COLO829 (cell line): ENCODE measurements around the gene ZNF311.

ENCODE experiments used
- DNase-seq: peaks from one replicate; pipeline ENCODE4 v3.0.0; 2012; ENCODE audit warnings: low spot score

ZNF311 gene

DNA sequence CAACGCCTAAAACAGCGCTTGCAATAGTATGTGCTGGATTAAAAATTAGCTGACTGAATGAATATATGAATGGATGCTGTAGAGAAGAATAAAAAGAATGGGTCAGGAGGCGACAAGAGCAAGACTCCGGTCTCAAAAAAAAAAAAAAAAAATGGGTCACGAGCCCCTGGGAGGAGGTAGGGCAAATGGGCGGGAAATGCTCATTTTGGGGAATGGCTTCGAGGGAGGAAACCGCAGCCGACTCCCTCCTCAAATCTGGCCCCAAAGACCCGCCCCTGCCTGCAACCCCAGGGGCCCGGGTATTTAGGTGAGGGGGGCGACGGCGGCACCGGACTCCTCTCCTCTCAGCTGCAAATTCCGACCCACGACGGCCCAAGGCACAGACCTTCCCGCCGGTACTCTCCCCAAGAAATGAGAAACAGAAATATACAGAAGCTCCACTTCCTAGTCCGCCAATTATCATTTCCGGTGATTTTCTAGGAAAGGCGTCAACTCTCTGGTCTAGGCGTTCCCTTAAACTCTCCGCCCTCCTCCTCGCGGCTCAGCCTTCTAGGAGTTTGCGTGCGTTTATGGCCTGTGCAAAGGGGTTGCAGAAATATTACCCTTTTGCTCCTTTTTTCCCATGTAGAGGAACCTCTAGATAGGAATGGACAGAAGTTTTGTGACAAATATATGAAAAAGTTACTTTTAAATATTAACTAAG, at the start of gene ZNF311:
ZNF311 (minus strand) TSS at position 133 of the 703 bp plus-strand sequence. CDS start 1,361 bp downstream, outside the sequence.
- peak; percentile 96 for DNase-seq

GRCh38 chr6:29051680-29052079, 46.6 kb upstream of the ZNF311 start:
- no peak for DNase-seq

- DNase-seq = no peak
Measured at GRCh38 chr6:29045075-29045474, 40.0 kb upstream of the ZNF311 start, which contains the start of gene OR2W1. OR2W1 (minus strand) TSS chr6:29045175; CDS start chr6:29045175, 0 bp downstream.

- no peak for DNase-seq
Measured at GRCh38 chr6:29035951-29036350, 30.8 kb upstream of the ZNF311 start.

GRCh38 chr6:29028821-29029220, 23.7 kb upstream of the ZNF311 start:
- DNase-seq = no peak

- no peak for DNase-seq
Measured at GRCh38 chr6:29025927-29026585, 20.9 kb upstream of the ZNF311 start.

DNA sequence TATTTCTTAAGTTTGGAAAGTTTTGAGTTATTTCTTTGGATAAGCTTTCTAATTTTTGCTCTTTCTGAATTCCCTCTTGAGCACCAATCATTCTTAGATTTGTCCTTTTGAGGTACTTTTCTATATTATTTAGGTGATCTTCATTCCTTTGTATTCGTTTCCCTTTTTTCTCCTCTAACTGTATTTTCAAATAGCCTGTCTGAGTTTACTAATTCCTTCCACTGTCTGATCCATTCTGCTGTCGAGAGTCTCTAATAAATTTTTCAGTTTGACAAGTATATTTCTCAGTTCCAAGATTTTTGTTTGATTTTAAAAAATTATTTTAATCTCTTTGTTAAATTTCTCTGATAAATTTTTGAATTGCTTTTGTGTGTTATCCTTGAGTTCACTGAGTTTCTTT, 16.3 kb upstream of the ZNF311 start:
- DNase-seq = no peak

DNA sequence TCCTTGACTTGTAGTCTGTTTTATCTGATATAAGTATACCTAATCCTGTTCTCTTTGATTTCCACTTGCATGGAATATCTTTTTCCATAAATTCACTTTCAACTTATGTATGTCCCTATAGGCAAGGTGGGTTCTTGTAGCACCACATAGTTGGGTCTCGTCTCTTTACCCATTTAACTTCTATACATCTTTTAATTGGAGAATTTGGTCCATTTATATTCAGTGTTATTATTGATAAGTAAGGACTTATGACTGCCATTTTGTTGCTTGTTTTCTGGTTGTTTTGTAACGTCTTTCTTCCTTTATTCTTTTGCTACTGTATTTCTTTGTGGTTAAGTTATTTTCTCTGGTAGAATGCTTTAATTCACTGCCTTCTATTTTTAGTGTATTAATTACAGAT, 14.5 kb upstream of the ZNF311 start:
- DNase-seq = no peak

GRCh38 chr6:29017428-29017802, 12.3 kb upstream of the ZNF311 start:
- DNase-seq = no peak

GRCh38 chr6:29016559-29017427, 11.7 kb upstream of the ZNF311 start:
- peak; percentile 71 for DNase-seq

GRCh38 chr6:29014729-29015608, 9.9 kb upstream of the ZNF311 start:
- peak; percentile 22 for DNase-seq

GRCh38 chr6:29011276-29011734, 6.2 kb upstream of the ZNF311 start:
- peak; percentile 68 for DNase-seq

DNA sequence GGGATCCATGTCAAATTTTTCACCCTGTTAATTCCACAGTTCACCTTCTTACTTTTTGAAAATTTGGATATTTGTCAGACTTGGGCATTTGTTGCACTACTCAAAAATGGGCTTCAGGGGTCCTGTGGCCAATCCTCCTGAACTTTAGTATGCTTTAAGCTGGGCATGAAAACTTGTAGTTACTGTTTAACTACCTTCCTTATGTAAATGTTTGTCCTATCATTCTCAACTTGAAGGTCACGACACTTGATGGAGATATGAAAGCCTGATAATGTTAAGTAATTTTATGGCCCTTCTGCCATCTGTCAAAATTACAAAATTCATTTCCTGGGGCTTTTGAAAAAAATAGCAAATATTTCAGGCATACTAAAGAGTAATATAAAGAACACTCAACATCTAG, 4.2 kb upstream of the ZNF311 start:
- no peak for DNase-seq

DNA sequence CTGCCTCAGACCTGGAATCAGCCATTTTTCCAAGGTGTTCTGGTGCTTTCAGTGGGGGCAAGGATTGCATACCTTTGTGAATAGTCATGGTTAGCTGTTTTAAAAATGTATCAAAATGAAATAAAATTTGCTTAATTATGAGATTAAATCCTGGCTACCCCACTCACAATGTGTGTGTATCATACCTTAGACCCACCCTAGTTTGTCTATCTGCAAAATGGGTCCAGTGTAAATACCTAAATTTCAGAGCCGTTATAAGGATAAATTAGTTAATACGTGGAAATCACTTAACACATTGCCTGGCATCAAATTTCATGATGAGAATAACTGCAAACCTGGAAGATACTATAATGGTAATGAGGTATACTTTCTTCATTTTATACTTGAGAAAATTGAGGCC, 3.0 kb upstream of the ZNF311 start:
- no peak for DNase-seq

DNA sequence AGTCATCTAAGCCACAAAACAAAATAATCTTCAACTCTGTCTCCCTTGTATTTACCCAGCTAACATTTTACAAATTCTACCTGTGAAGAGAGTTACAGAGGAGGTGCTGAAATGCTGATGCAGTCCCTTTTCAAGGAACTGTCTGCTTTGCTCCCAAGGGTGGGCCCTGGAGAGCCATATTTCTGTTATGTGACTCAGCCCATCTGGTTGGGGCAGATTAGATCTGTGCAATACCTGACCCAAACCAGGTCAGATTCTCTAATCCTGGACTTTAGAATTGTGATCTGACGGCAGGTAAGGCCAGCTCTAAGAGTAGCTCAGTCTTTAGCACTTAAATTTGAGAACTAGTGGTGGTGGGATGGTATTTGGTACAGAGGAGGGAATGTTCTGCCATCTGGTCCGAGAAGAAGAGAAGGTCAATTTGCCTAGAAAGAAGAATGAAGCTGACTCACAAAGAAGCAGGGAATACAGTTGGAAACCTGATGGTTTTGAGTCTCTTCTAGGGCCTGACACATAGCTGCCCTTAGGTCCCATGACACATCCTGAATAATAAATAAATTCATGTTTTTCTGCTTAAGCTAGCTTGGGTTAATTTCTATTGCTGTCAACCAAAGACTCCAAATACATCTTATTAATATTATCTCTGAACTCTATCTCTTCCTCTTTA, 8.1 kb downstream of the ZNF311 start:
- DNase-seq = no peak

GRCh38 chr6:28995093-28995650, 9.9 kb downstream of the ZNF311 start:
- no peak for DNase-seq

GRCh38 chr6:28988536-28989311, 16.4 kb downstream of the ZNF311 start:
- DNase-seq = no peak

DNA sequence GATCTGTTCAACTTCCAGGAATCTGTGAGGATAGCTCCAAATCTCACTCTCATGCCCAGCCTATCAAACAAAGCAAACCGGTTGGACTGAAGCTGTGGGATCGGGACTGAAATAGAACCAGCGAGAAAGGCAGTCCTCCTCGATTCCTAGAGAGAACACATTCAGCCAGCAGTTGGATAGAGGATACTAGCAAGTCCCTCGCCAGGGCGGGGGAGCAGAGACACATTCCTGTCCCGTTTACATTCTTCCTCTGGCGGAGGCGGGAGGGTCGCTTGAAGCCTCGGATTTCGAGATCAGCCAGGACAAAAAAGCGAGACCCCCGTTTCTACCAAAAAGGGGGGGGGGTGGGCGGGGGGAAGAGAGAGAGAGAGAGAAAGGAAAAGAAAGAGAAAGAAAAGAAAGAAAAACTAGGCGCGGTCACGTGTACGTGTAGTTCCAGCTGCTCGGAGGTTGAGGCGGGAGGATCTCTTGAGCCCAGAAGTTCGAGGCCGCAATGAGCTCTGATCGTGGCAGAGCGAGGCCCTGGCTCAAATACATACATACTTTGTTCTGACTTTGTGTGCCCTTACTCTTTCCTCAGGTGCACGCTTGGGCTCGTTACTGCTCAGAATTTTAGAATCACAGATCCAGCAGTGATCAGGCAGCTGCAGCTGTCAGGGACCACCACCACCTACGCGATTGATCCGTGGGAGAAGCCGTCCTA, 19.5 kb downstream of the ZNF311 start:
- DNase-seq = peak; percentile 99

GRCh38 chr6:28983838-28984237, 21.3 kb downstream of the ZNF311 start:
- no peak for DNase-seq
